GM23338 (cell line): Measurements from ENCODE around the gene OSBPL10. TPM values are rescaled to one million over a fixed set of nuclear protein-coding genes. Genes with fewer than 3 reads are reported as not detected.

Source experiments
- ATAC-seq: fragments of 200-7000 bp; cut with Tn5 transposase; 3 replicates; pipeline ENCODE4 v1.9.1; 2020
- DNase-seq: peaks from one replicate; pipeline ENCODE4 v3.0.0-alpha.2; 2015; ENCODE audit warnings: low spot score
- H2AFZ ChIP-seq: fragments of 200-600 bp; sonication (generic); 2 replicates; pipeline ENCODE4 v1.8.0; 2016; ENCODE audit warnings: antibody characterized with exemption, mild to moderate bottlenecking, moderate library complexity
- H3F3A ChIP-seq: fragments of 200-600 bp; sonication (generic); replicated peaks from 2 replicates; pipeline ENCODE4 v1.8.0; 2017; ENCODE audit warnings: antibody characterized with exemption, mixed run types, low read depth
- H3K27ac ChIP-seq: fragments of 200-600 bp; sonication (generic); 2 replicates; pipeline ENCODE4 v1.6.1; 2016; ENCODE audit warnings: low read depth
- H3K27me3 ChIP-seq: fragments of 200-600 bp; sonication (generic); 2 replicates; pipeline ENCODE4 v1.8.0; 2016; ENCODE audit warnings: mild to moderate bottlenecking, mixed run types, moderate library complexity; ENCODE audit not compliant: insufficient read depth
- H3K36me3 ChIP-seq: fragments of 200-600 bp; sonication (generic); 2 replicates; pipeline ENCODE4 v1.8.0; 2016; ENCODE audit warnings: mild to moderate bottlenecking; ENCODE audit not compliant: insufficient read depth
- H3K4me1 ChIP-seq: fragments of 200-600 bp; sonication (generic); 2 replicates; pipeline ENCODE4 v1.8.0; 2016; ENCODE audit warnings: mild to moderate bottlenecking, moderate library complexity; ENCODE audit not compliant: insufficient read depth
- H3K4me2 ChIP-seq: fragments of 200-600 bp; sonication (generic); 2 replicates; pipeline ENCODE4 v1.7.1; 2017; ENCODE audit warnings: mixed run types
- H3K4me3 ChIP-seq: fragments of 200-600 bp; sonication (generic); 2 replicates; pipeline ENCODE4 v1.6.1; 2016; ENCODE audit warnings: mixed run types
- H3K79me2 ChIP-seq: fragments of 200-600 bp; sonication (generic); replicated peaks from 2 replicates; pipeline ENCODE4 v1.8.0; 2017; ENCODE audit warnings: mild to moderate bottlenecking; ENCODE audit not compliant: insufficient read depth
- H3K9me2 ChIP-seq: fragments of 200-600 bp; sonication (generic); 2 replicates; pipeline ENCODE4 v1.8.0; 2017; ENCODE audit not compliant: insufficient read depth
- H4K20me1 ChIP-seq: fragments of 200-600 bp; sonication (generic); replicated peaks from 2 replicates; pipeline ENCODE4 v1.8.0; 2017; ENCODE audit warnings: mild to moderate bottlenecking; ENCODE audit not compliant: insufficient read depth
- H3K27ac Mint-ChIP-seq: 2 replicates; pipeline ENCODE4 v1.8.0; 2020; ENCODE audit warnings: inconsistent platforms, mild to moderate bottlenecking, moderate library complexity, mixed read lengths
- H3K27me3 Mint-ChIP-seq: 3 replicates; pipeline ENCODE4 v1.8.0; 2022; ENCODE audit warnings: low read depth, mild to moderate bottlenecking, moderate library complexity, mixed read lengths, inconsistent platforms; ENCODE audit not compliant: insufficient read depth, poor library complexity
- H3K36me3 Mint-ChIP-seq: 3 replicates; pipeline ENCODE4 v1.8.0; 2021; ENCODE audit warnings: low read depth, mild to moderate bottlenecking, inconsistent platforms, moderate library complexity, mixed read lengths
- H3K4me1 Mint-ChIP-seq: 3 replicates; pipeline ENCODE4 v1.8.0; 2020; ENCODE audit warnings: mild to moderate bottlenecking, inconsistent platforms, mixed read lengths
- H3K4me3 Mint-ChIP-seq: 3 replicates; pipeline ENCODE4 v1.8.0; 2021; ENCODE audit warnings: moderate library complexity, mild to moderate bottlenecking, inconsistent platforms, mixed read lengths
- H3K9me3 Mint-ChIP-seq: 3 replicates; pipeline ENCODE4 v1.8.0; 2020; ENCODE audit warnings: moderate library complexity, mild to moderate bottlenecking, inconsistent platforms, mixed read lengths
- CREB1 ChIP-seq: fragments of 250-450 bp; sonication (Bioruptor Pico); IDR thresholded peaks from 2 replicates; pipeline ENCODE4 v1.5.0; 2020; ENCODE audit warnings: low read depth, mild to moderate bottlenecking, moderate library complexity
- CTCF ChIP-seq, 2 experiments: fragments of 200-600 bp in 1 of 2; sonication (generic) in 1 of 2; conservative IDR thresholded peaks; 2 replicates each; pipeline versions ENCODE4 v1.5.1 to v1.6.1; 2016 to 2017; ENCODE audit warnings: antibody characterized with exemption in 2 of 2, low read depth in 2 of 2, mild to moderate bottlenecking in 2 of 2, moderate library complexity in 1 of 2
- ETS1 ChIP-seq: IDR thresholded peaks from 2 replicates; pipeline ENCODE4 v1.6.1; 2016; ENCODE audit warnings: antibody characterized with exemption
- EZH2 ChIP-seq: fragments of 200-600 bp; sonication (generic); IDR thresholded peaks from one replicate; pipeline ENCODE4 v1.8.0; 2017; ENCODE audit warnings: antibody characterized with exemption, mild to moderate bottlenecking, low read depth; ENCODE audit not compliant: unreplicated experiment
- EZH2phosphoT487 ChIP-seq: fragments of 200-600 bp; sonication (generic); IDR thresholded peaks from one replicate; pipeline ENCODE4 v1.8.1; 2018; ENCODE audit warnings: antibody characterized with exemption; ENCODE audit not compliant: unreplicated experiment
- JUNB ChIP-seq: IDR thresholded peaks from one replicate; pipeline ENCODE4 v1.6.1; 2016; ENCODE audit warnings: antibody characterized with exemption; ENCODE audit not compliant: unreplicated experiment
- NANOG ChIP-seq: IDR thresholded peaks from 2 replicates; pipeline ENCODE4 v1.6.1; 2016; ENCODE audit warnings: antibody characterized with exemption, borderline replicate concordance
- POLR2AphosphoS5 ChIP-seq: IDR thresholded peaks from 2 replicates; pipeline ENCODE4 v1.6.1; 2016; ENCODE audit warnings: antibody characterized with exemption, low read depth
- REST ChIP-seq: IDR thresholded peaks from one replicate; pipeline ENCODE4 v1.6.1; 2018; ENCODE audit warnings: antibody characterized with exemption; ENCODE audit not compliant: unreplicated experiment
- STAT1 ChIP-seq: IDR thresholded peaks from one replicate; pipeline ENCODE4 v1.6.1; 2016; ENCODE audit warnings: antibody characterized with exemption; ENCODE audit not compliant: unreplicated experiment
- ZNF114 ChIP-seq: fragments of 250-450 bp; sonication (Bioruptor Pico); IDR thresholded peaks from 2 replicates; pipeline ENCODE4 v1.5.0; 2020; ENCODE audit warnings: mild to moderate bottlenecking, moderate library complexity
- ZNF331 ChIP-seq: fragments of 250-450 bp; sonication (Bioruptor Pico); IDR thresholded peaks from 2 replicates; pipeline ENCODE4 v1.5.0; 2020; ENCODE audit warnings: low read depth, mild to moderate bottlenecking, moderate library complexity
- ZNF462 ChIP-seq: fragments of 250-450 bp; sonication (Bioruptor Pico); IDR thresholded peaks from 2 replicates; pipeline ENCODE4 v1.5.0; 2020; ENCODE audit warnings: mild to moderate bottlenecking, moderate library complexity
- polyA plus RNA-seq: library from polyadenylated mRNA; unstranded; fragments of >200 nt; fragmentation: Nextera tagmentation; extraction: Ambion mirVana; gene quantifications from 2 replicates; pipeline ENCODE4 v1.2.1, GENCODE V29; 2016
- total RNA-seq: library from RNA; depleted of rRNA; stranded (reverse); fragments of >200 nt; shearing (Covaris generic); gene quantifications from 2 replicates; pipeline ENCODE4 v1.2.3, GENCODE V29; 2014

OSBPL10 gene
- total and polyA plus RNA-seq, 2 experiments from 2014 or later: 23.8 to 149 TPM

- TF ChIP-seq NANOG: no peak
- TF ChIP-seq CTCF (conservative IDR thresholded peaks at IDR 0.05; ENCODE audit: low read depth in 2 of 2): no peak
- no peak for TF ChIP-seq EZH2phosphoT487
- no peak for TF ChIP-seq EZH2
- TF ChIP-seq JUNB: no peak
- no peak for TF ChIP-seq ZNF114 (CRISPR knock-in tag)
- no peak for TF ChIP-seq ETS1
- no peak for TF ChIP-seq STAT1
- TF ChIP-seq ZNF331: no peak
- TF ChIP-seq CREB1 (CRISPR knock-in tag): no peak
- TF ChIP-seq ZNF462 (CRISPR knock-in tag): no peak
- TF ChIP-seq REST: no peak
- TF ChIP-seq POLR2AphosphoS5: no peak
- peaks cover 21% of the 10 kb centered on the region for H3K79me2 ChIP-seq
- Mint-ChIP-seq H3K27ac (no peak overlapping the region), H3K4me1 (peaks cover 18% of the 10 kb centered on the region), H3K4me3 (no peak overlapping the region), H3K27me3 (peaks cover 12% of the 10 kb centered on the region), H3K9me3 (no peaks in the 10 kb centered on the region), H3K36me3 (peaks cover 35% of the 10 kb centered on the region)
- peaks cover 13% of the 10 kb centered on the region; the same call in 1 of the 2 replicates for H3K36me3 ChIP-seq
- H3K27ac ChIP-seq: no peak overlapping the region
- 0 out of 2 replicates have a peak, but pooled peaks cover 5% of the 10 kb centered on the region for H4K20me1 ChIP-seq
- no peaks in the 10 kb centered on the region for H3K27me3 ChIP-seq
- no peak overlapping the region for H3K4me3 ChIP-seq
- no peak overlapping the region for H2AFZ ChIP-seq
- peaks cover 4% of the 10 kb centered on the region; the same call in 1 of the 2 replicates for H3K9me2 ChIP-seq
- H3K4me1 ChIP-seq: 0 out of 2 replicates have a peak, but pooled peaks cover 3% of the 10 kb centered on the region
- H3F3A ChIP-seq: no peaks in the 10 kb centered on the region
- H3K4me2 ChIP-seq: no peak overlapping the region
- ATAC-seq: no peak
- no peak for DNase-seq
These were observed 276.9 kb downstream of the OSBPL10 start for GRCh38 chr3:31704156-31704555.
